HG02623 (cell line): Measurements from ENCODE around the gene SEMA3D.
A peak's percentile ranks its signal among the peaks of the same experiment; 100 is the strongest.

Experiments used
- ATAC-seq: cut with Tn5 transposase; IDR thresholded peaks from one replicate; pipeline ENCODE4 v1.9.1; 2021; ENCODE audit warnings: moderate library complexity; ENCODE audit not compliant: unreplicated experiment

Gene SEMA3D

DNA sequence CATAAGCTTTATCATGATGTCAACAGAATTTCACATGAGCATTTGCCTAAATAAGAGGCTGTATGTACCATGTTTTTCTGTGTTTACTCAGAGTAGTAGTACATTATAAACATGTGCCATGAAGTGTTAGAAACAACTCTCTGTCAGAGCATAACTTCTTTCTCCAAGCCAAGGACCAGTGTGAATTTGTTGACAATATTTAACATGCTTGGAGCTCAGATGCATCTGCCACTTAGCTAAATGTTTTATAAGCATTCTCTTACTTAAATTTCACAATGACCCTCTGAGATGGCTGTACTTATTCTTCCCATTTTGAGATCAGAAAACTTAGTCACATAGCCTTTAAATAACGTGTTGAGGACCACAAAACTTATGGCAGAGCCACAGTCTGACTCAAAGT, 105.0 kb downstream of the SEMA3D start:
- no peak for ATAC-seq

DNA sequence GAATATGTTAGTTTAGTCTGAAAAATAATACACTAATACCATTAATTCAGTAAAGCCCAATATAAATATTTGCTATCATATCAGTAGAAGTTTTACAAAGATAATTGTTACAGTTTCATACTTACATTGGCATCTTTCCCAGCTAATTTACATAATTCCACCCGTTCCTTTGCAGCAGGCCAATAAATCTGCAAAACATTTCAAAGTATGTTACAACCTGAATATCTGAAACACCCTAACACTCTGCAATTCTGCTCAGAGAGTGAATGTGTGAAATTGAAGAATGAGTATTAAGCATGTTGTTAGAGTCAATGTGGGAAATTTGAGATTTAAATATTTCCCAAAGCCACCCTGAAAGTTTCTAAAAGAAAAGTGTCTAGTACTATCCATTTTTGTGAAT, 105.5 kb downstream of the SEMA3D start:
- ATAC-seq: no peak

DNA sequence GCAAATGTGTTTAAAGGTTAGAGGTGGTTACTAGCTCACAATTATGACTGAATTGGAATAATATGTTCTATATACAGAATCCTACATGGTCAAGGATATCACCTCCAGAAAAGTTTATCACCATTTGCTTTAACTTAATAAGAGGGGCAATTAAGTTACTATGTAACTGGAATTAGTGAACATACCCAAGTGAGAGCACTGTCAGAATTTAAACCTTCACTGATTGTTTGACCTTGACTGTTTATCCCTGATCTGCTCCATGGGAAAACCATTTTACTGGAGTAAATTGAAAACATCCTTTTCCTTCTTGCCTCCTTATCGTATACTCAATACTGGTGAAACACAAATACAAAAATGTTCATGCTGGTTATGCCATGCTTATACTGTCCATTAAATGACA, 107.4 kb downstream of the SEMA3D start:
- no peak for ATAC-seq

DNA sequence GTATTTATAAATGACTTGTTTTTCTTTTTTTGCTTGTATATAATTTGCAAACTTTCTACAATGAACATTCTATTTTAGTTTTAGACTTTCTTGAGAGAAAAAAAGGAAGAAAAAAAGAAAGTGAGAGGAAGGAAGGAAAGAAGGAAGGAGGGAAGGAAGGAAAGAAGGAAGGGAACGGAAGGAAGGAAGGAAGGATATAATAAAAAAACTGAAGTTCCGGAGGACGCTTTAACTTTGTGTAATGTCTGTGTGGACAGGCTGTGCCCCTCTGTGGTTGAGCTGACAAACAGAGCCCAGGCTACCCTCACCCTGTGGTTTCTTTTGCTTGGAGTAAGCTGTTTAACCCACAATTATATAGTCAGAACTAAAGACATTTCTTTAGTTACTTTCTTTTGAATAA, 108.7 kb downstream of the SEMA3D start:
- no peak for ATAC-seq

DNA sequence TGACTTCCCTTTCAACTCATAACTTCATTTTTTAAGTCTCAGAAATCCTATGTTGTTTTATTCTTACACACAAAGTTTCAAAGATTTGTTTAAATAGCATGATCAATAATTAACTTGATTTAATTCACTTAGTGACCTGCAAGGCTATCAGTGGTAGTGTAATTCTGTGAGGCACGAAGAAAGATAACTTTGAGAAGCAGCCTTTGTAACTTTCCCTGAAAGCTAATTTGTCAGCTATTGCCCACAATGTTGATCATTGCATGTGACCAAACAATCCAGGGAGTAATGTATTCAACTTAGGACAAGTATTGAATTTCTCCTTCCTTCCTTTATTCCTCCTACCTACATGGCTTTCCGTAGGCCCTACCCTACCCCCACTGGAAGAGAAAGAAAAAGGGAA, 111.0 kb downstream of the SEMA3D start:
- no peak for ATAC-seq

DNA sequence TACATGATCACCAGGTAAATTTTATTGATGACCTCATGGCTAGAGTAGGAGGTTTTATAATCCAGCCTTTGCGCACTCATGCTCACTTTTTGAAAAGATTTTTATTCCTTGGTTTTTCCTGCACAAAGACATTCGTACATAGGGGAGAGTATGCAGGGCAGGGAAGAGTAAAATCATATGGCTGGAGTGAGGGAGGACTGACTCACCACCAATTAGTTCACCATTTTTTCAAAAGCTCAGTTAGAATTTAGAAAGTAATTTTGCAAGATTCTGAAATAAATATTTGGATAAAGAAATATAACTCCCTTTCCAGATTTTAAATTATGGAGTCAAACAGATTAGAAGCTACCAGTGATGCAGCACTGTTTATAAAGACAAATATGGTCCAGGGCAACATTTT, 111.9 kb downstream of the SEMA3D start:
- no peak for ATAC-seq

DNA sequence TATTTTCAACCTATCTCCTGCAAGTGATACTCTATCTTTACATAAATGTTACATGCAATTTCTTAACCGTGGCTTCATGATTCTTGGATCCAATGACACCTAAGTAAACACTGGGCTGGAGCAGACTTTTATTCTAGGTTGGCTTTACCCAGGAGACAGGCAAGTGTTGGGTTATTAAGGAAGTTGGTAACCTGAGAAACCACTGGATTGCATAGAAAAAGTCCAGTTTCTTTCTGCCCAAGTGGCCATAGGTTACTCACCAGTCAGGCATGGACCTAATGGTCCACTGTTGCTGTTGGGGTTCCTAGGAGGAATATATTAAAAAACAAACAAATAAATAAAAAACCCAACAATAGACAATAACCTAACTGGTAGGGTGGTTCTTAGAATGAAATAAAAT, 112.8 kb downstream of the SEMA3D start:
- no peak for ATAC-seq

DNA sequence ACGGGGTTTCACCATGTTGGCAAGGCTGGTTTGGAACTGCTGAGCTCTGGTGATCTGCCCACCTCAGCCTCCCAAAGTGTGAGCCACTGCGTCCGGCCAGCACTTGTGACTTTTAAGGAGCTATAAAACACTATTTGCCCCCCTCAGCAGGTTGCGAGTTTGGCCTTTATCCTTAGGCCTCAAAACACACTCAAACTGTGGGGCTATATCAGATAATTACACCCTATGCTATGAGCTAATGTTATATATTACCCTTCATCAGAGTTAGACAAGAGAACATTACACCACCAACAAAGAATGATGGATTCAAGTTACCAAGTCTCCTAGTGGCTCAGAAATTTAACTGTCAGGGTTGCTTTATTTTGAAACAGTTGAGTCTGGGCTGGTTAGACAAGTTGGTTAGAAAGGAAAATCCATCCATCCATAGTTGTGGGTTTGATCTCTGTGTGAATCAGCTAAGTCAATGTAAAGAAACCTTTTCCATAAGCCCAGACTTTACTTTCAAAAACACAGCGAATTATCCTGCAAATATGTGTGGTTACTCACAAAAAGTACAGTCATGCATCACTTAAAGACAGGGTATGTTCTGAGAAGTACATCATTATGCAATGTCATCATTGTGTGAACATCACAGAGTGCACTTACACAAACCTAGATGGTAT, 115.8 kb downstream of the SEMA3D start:
- no peak for ATAC-seq

DNA sequence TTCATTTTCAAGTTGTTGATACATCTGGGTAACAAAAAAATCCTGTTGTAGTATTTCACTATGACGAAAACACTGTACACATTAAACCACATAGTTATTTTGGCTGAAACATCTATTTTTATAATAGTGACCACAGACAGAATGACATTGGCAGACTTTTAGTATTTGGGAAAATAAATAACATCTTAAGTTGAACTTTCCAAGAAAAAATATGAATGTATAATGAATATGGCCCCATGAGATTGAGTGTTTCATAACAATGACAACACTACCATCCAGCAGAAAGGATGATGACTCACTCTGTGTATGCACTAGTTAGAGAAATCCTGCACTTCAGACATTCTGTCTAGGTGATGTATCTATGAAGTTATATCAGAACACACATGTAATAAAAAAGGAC, 118.1 kb downstream of the SEMA3D start:
- no peak for ATAC-seq

DNA sequence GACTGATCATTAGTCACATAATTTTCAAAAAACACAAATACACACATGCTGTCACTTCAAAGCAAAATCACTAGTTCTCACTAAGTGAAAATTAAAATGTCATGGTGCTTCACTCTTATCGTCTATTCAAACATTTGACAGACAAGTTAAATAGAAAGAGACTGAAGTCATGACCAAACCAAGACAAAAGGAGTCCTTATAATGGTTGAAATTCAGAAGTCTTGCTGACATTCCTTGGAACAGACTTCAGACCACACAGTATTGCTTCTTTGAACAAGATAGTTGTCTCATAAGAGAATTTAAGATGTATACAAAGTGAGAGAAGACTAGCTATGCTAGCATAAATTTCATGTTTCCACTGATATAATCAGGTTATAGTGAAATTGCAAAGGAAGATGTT, 119.5 kb downstream of the SEMA3D start:
- ATAC-seq: no peak

DNA sequence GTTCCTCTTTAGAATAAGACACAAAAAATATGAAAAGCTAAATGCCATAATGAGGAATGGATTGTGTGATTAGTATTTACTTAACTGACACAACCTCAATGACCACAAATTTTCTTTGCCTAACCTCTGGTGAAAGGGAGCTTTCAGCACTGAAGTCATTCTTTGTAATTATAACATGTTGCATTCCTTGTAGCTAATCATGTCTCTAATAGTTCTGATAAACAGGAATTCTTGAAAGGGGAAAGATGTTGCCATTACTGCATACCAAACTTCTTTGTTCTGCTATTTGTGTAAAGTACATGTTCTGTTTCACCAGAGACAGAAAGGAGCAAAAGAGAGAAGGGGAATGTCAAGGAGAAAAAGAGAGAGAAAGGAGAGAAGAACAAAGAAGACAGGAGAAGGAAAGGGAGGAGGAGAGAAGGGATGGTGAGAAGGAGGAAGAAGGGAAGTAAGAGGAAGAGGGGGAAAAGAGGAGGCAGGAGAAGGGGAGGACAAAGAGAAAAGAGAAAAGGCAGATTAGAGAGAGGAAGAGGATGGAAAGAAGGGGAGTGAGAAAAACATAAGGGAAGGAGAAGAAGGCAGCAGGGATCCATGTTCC, 120.9 kb downstream of the SEMA3D start:
- ATAC-seq: no peak

DNA sequence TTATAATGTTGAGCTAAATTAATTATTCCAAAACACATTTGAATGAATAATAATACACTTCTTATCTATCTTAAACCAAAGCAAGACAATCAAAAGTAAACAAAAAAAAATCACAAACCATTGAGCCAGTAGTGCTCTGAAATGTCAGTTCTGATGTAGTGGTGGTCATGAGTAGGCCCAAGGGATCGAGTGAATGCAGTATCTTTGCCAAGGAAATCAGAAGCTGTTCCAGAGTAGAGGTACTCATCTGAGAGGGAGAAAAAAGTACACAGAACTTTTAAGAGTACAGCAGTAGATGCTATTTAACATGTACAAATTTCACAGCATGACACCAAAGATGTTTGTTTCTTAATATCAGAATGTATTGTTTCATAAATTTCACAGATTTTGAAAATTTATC, 121.5 kb downstream of the SEMA3D start:
- no peak for ATAC-seq

DNA sequence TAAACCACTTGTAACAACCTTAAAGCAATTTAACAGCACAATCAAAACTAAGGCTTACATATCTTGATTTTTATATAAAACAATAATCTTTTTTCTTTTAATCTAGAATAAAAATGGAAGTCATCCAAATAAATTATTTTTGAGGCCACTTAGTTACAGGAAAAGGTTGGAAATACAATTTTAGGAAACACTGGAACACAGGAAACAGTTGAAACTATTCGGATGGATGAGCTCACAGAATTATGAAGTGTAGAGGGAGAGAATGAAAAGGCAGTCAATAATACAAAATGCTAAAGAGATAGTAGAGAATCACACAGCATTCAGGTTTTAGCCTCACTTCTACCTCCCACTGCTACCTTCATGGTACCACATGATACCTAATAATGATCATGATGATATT, 124.2 kb downstream of the SEMA3D start:
- no peak for ATAC-seq

DNA sequence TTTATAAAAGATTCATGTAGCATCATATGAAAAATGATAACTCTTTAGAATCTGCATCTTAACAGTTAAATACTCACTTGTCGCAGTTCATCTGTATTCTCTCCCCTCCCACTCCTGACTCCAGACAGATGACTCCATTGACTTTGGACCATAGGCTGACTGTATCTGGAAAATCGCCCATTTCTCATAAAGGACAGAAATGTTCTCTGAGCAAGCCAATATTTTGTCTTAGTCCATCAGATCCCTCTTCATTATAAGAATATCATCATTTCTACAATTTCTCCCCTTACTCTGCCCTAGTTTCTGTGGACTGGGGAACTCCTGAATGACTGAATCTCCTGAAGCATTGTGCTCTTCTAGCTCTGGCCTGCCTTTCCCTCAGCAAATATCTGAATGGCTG, 125.4 kb downstream of the SEMA3D start:
- ATAC-seq: no peak

DNA sequence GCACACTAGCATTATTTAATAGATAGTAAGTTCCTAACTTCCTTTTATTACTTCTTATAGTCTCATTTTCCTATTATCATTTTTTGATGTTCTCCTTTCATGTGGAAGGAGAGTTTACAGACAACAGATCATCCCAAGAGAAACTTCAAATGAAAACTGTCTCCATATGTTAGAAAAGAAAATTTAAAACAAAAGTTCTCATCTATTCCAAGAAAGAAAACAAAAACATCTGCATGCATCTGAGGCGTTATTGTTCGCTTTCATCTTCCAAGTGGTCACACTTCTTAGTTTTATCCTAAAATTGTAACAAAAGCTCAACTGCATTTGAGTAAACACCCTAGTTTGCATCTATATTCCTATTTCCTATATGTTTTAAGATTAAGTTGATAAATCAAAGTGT, 126.2 kb downstream of the SEMA3D start:
- ATAC-seq: no peak

DNA sequence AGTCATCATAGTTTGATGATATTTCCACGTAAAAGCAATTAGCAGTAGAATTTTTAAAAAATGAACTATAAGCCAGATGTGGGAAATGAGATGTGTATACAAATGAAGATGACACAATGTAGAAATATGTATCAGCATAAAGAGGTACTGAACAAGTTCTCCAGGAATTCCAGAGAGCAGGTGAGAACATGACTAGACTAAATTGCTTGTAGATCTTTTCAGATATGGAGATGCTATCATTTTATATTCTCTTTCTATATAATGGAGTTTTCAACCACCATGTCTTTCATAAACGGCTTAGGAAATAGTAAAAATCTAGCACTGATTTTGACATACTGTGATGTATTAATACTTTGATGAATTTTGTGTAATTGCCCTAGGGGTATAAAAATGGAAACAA, 130.9 kb downstream of the SEMA3D start:
- ATAC-seq: no peak

DNA sequence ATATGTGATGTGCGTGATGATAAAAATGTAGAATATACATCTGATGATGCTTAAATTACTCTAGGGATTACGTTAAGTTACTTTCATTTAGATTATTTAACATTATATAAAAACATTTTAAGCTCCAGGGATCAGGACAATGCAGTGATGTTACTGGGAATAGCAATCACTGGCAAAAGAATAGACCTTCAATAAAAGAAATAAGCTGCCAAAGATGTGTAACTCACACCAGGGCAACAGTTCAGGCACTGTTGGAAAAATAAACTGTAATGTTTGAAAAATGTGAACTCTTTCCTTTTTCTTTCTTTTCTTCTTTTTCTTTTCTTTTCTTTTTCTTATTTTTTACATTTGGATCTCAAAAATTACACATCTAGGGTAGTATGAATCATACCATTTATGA, 131.7 kb downstream of the SEMA3D start:
- ATAC-seq: no peak

DNA sequence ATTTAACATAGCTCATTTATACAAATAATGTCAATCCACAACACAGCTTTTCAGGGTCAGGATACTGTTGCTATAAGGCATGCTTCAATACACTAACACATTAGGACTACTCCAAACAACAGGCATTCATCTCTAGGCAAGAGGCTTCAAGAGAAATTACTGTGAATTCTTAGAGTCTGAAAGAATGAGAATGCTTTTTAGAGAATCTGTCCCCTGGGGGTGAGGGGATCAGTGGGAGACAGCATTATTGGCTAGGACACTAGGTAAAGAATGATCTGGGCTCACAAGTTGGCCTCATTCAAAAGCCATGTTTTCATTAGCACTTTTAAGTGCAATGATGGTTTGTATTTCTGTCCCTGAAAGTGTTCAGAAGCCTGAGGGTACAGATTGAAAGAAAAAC, 132.6 kb downstream of the SEMA3D start:
- ATAC-seq: no peak

DNA sequence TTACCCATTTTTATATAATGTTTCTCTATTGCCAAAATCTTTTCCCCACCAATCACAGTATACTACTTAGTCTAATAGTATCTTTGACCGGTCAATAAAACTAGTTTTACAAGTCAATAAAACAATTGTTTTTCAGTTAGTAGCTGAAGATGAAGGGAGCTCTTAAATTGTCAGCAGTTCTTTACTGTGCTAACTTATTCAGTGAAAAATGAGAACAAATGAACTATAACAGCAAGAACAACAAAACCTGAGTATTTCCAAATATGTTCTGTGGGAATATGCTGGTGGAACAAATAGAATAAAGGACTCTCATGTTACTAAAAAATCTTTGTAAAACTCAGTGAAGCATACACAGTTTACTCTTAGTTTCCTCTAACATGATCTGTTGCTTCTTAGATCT, 134.0 kb downstream of the SEMA3D start:
- ATAC-seq: no peak

DNA sequence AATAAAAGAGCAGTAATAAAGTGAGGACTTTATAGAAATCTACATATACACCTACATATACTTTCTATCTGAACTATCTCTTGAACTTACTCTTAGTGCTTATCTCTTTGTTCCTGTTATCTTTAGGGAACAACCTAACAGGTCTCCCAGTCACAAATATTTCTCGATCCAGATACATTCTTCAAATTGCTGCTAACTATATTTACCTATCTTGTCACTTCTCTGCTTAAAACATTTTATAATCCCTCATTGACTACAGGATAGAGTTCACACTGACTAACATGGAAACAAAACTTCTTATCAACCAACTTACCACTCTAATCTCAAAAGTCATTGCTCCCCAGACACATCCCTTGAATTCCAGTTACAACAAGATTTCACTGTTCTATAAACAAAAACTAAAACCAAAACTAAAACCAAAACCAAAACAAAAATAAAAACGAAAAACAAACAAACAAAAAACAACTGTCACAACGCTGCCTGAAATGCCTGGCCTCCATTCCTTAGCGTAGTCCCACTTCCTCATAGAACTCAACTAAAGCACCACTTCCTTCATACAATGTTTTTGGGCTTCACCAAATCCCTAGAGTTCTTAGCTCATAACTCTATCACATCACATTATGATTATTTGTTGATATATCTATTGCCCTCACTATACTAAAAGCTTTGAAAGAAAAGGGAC, 134.7 kb downstream of the SEMA3D start:
- ATAC-seq: no peak

DNA sequence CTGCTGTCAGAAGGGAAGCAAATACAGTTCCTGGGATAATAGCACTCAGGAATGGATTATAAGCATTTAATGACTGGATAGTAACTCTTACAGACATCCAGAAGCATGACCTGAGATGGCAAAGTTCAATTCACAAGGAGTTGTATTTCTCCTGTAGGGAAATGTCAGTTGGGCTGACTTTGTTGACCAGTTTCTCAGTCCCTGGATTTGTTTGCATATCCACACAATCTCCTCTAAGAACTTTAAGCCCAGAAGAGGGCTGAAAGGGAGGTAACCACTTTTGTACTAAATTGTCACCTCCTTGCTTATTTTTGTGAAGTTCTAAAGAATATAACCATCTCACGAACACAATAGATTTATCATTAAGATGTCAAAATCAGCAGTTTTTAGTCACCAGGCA, 140.3 kb downstream of the SEMA3D start:
- ATAC-seq: no peak

DNA sequence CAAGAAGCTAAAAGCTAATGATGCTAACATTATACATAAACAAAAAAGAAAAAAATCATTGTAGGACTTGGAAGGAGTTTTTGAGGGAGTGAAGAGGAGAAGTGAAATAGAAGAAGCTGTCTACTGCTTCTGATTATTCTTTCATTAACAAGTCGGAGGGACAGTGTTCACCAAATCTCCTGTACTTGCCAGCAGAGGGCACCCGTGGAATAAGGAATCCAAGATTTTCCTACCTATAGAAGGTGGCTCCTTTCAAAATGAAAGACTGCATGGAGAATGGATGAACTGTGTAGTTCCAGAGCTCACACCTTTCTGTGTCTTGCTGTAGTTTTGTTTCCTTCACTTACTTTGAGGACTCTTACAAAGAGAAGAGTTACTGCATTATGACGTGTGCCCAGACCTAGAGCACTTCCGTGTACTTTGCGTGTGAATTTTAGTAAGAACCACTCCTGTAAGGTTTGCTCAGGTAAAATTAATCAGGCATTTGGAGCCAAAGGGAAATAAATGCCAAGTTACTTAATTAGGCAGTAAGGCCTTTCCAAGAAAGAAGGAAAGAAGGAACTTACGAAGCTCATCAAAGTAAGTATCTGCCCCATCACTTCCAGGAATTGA, 145.1 kb downstream of the SEMA3D start:
- ATAC-seq: peak; percentile 64
